ENCODE results near the gene CLK3.
"Not testable (repeated sequence)": the region's sequence is repeated elsewhere in the genome, so short reads cannot be mapped to it uniquely, and the experiment has no call there.

CLK3 gene

DNA sequence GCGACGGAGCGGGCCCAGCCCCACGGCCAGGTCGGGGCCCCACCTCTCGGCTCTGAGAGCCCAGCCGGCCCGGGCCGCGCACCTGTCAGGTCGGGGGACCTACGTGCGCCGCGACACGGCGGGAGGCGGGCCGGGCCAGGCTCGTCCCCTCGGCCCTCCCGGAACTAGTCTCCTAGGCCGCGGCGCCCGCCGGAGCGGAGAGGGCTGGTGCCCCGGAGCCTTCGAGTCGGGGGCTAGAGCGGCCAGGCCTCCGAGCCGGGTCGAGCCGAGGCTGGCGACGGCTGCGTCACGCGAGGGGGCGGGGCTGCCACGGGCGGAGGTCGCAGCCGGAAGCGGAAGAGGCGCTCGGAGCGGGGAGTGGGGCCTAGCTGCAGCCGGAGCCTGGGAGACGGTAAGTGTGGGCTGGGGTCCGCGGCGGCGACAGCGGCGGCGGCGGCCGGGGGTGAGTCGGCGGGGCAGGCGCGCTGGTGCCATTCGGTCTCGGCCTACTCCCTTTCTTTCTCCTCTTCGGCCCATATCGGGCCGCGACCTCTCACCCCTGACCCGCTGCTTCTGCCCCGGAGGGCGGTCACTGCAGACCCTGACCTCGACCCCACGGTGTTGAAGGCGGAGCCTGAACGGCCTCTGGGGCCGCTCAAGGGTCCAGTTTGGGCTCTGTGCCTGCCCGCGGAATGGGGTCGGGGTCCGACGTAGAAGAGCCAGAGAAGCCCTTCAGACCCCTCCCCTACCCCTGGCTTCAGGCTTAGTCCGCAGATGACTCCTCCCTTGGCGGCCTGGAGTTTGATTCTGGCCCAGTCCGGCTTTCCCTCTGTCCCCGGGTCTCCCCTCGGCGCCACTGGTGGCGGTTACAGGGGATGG is at the start of gene CLK3:
CLK3 (plus strand) TSS at position 329 of the 858 bp plus-strand sequence. CDS start 3,361 bp downstream, outside the sequence.
- peak; percentile 96 for DNase-seq

DNA sequence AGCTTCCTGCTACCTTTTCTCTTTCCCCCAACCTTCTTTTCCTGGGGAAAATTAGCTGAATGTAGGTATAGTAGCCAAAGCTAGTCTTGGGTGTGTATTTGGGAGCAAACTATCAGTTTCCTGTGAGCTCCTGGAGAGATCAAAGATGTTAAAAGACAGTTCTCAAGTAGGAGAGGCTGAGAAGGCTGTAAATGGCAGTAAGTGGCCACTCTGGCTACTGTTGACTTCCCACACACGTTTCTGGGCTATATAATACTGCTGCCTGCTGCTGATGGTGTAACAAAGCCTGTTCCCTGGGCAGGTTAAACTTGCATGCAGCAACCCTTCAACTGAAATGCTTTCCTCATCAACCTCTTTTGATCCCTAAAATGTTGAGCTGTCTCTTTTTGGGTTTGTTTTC is 47.0 kb upstream of the CLK3 start:
- DNase-seq: no peak

DNA sequence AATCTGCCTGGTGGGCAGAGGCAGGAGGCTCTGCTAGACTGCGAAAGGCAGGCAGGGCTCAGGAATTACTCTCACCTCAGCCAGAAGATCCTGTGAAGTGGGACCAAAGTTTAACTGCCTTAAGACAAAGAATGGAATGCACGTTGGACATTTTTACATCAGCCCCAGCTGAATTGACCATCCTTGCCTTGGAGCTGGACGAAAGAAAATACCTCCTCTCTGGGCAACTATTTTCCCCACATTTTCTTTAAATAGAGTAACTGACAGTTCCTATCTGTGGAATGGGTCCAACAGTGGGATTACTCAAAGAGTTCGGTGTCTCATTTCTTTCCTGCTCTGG is 45.9 kb upstream of the CLK3 start:
- no peak for DNase-seq

DNA sequence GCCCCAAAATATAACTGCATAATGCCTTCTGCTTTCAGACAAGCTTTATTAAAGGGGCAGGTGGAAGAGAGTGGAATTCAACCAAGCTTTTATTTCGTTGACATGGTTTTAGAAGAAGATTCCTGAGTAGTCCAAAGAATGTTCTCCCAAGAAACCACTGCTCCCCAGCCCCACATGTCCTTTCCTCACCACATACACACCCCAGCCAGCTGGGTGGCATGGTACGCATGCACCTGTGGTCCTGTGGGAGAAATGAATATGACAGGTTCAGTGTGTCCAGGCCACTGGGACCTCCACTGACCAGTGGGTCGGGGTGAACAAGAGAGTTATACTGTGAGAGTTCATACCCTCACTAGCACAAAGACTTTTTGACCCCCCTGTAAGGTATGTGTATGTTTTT is 44.4 kb upstream of the CLK3 start:
- DNase-seq: no peak

DNA sequence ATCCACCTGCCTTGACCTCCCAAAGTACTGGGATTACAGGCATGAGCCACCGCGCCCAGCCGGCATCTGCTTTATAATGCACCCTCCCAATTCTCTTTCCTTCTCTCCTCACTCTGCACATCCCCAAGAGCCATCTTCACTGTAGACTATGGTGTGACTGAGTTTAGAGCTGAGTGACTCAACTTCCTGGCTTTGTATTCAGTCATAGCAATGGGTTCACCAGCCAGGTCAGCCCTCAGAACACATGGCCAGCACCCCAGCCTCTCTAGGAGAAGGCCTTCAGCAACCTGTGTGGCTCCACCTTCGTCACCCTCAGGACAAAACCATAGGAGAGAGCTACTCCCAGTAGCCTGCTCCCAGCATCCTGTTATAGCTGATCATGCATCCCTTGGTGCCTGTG is 41.6 kb upstream of the CLK3 start:
- no peak for DNase-seq

DNA sequence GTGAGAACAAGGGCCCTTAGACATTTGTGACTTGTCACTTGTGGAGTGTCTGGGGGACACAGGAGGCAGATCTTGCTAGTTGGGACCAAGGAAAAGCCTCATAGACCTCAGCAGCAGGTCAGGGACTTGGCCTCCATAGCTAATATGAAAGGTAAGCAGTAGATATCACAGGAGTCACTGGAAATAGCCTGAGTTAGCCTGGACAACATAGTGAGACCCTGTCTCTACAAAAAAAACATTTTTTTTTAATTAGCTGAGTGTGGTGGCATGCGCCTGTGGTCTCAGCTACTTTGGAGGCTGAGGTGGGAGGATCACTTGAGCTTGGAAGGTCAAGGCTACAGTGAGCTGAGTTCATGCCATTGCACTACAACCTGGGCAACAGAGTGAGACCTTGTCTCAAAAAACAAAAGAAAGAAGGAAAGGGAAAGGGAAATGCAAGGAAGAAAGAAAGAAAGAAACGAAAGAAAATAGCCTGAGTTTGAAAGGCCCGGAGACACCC is 37.1 kb upstream of the CLK3 start:
- DNase-seq: no peak

DNA sequence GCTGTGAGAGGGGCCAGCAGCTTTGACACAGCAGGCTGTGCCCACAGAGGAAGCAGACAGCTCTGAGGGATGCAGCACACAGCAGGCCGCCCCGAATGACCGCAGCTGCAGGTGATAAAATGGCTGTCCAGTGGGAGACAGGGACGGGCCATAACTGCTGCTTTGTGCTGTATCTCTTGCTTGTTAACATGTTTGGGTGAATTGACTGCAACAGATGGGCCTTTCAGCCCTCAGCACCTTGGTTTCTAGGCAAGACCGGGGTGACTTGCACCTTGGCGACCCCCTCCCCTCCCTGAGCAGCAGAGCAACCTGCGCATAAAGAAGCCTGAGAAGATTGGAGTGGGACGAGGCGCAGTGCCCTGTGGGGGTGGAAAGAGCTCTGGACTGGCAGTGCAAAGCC is 36.6 kb upstream of the CLK3 start:
- no peak for DNase-seq

DNA sequence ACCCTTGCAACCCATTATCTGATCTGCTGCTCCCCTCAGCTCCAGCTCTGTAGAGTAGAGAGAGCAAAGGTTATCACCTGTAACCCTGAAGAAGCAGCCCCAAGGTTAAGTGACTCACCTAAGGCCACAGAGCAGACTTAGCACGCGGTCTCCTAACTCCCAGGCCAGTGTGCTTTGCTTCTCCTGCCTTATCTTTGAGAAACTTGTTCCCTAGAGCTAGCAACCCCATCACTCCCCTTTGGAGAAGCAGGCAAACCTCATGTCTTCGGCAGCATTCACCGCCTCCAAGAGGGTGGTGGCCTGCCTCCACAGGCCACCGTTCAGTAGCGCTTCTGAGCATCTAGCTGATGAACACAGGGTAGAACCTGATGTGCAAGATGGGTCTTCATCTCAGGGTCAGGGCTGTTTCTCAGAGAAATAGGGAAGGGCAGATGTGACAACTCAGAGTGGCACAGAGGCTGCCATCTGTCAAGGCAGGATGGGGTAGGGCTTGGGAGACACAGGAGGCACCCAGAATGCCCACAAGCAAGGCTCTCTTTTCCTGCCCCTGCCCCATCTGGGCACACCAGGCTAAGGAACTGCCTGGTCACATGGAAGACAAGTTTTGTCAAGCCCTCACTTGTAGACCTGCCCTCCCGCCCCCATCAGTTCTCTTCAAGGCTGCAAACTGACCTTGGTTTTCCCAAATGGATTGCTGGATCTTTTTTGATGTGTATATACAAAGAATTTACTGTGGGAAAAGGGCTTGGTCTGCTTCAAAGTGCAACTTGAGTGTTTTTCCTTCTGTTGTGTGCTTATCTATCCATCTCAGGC is 34.9 kb upstream of the CLK3 start:
- DNase-seq: no peak

DNA sequence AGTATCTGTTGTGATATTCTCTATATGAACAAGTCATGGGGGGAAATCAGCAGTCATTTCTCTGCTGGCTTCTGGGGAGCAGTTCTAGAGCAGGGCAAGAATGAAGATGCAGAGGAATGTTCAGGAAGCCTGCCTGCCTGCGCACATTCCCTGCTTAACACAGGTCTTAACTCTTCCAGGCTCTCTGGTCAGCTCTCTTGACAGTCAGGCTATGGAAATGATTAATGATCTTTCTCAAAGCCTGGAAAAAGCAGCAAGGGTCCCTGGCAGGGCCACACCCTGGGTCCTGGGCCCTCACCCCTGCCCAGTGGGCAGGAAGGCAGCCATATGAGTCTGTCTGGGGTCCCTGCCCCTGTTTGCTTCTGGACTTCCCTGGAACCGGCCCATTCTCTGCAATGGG is 31.4 kb upstream of the CLK3 start:
- no peak for DNase-seq

DNA sequence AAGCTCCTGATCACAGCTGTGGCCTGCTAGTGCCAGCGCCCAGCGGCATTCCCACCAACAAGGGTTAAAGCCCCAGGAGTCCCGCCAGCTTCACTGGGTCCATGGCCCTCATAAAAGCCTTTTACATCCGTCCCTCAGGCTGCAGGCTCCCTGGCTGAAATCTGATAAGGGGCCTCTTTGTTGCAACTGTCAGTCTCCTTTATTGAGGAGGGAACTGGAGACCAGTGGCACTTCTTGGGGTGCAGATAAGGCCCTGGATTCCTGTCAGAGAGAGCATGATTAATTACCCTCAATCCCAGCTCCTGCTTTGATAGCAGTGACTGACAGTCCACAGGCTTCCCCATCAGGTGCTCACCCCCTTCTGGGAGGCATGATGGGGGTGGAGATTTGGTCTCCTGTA is 30.9 kb upstream of the CLK3 start:
- no peak for DNase-seq

DNA sequence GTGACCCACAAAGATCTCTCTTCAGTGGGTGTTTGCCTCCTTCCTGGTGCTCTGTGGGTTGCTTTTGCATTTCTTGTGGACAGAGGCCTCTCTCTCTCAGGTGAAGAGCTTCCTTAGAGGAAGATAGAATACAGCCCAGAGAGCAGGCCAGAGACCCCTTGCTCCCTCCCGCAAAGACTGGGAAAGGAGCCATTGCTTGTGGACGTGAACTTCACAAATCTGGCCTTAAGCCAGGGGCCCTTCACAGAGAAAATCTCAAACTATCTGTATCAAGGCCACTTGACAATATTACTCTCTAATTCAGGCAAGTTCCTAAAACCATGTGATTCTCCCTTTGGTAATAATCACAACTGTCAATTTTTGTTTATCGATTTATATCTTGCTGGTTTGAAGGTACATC is 30.4 kb upstream of the CLK3 start:
- DNase-seq: no peak

DNA sequence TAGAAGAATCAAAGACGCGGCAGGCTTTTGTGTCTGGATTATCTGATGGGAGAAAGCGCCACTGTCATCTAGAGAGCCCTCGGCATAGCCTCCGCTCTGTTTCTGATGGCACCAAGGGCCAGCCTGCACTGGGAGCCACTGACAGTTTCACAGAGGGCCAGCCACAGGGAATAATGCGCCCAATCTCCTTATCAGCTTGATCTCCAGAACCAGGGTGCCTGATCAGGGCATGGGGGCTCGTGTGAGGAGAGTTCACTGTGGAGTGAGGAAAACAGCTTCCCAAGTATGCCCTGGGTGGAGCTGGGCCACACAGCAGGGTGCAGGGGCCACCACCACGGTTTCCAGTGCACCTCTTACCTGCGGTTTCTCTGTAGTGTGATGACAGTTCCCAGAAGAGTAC is 29.8 kb upstream of the CLK3 start:
- DNase-seq: no peak

DNA sequence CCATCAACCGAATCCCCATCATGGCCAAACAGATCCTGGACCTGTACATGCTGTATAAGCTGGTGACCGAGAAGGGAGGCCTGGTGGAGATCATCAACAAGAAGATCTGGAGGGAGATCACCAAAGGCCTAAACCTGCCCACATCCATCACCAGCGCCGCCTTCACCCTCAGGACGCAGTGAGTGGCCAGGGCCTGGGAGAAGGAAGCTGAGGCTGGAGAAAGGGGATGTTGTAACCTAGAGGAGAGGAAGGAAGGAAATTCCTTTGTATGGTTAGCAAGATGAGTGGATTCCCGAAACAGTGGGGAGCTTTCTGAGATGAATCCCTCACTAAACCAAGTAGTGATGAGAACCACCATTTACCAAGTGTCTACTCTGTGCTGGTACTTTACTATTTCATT is 25.8 kb upstream of the CLK3 start:
- DNase-seq: no peak

DNA sequence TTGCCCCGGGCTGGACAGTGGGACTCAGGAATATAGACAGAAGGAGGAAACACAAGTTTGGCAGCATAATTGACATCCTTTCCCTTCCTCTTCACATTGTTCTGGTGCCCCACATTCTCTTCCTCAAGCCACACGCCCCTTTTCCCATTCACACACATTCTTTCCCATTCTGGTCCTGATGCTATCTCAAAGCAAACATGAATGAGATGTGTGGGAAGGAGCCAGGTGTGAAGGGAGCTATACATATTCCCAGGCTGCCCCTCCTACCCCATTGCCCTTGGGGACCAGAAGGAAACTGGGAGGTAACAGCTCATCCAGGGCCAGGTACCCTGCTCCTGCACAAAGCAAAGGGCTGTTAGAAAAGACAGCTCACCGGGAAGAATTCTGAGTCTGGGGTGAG is 23.4 kb upstream of the CLK3 start:
- no peak for DNase-seq

DNA sequence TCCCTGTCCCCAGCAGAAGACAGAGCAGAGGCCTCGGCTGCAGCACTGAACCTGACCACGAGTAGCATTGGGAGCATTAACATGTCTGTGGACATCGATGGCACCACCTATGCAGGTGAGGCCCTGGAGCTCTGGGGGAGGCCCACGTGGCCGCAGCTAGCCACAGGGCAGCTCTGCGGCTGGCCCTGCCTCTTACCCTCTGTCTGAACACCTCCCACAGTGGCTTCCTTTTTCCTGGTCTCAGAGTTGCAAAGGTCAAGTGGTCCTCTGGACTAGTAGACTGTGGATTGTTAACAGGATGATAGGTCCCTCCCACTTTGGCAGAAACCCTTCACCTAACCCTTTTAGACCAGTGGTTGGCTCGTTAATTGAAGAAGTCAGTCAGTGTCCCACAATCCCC is 22.5 kb upstream of the CLK3 start:
- no peak for DNase-seq

DNA sequence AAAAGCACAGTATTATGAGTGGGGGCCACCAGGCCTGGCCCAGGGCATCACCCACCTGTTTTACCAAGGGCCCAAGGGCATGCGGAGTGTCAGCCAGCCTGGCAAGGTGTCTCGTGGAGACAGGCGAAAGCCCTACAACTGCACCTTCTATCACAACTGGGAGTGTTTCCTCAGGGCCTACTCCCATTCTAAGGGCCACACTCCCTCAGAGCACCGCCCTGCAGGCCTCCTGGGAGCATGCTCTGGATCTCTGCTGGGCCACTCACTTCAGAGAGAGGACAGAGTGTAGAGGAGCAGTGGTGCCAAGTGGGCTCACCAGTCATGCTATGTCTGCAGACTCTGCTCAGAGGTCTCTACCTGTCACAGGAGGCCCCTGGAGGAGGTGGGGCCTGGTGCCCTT is 21.2 kb upstream of the CLK3 start:
- no peak for DNase-seq

DNA sequence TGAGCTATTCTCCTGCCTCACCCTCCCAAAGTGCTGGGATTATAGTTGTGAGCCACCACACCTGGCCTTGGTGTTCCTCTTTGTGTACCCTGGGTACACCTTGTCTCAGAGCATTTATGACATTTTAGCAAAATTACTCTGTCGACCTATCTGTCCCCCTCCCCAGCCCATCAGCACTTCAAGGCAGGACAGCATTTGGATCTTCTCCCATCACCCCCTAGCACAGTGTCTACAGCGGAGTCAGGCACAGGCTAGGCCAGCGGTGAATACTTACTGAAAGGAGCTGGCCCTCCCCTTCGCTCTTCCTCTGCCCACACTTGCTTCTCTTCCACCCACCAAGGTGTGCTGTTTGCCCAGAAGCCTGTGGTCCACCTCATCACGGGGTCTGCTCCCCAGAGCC is 20.4 kb upstream of the CLK3 start:
- no peak for DNase-seq

DNA sequence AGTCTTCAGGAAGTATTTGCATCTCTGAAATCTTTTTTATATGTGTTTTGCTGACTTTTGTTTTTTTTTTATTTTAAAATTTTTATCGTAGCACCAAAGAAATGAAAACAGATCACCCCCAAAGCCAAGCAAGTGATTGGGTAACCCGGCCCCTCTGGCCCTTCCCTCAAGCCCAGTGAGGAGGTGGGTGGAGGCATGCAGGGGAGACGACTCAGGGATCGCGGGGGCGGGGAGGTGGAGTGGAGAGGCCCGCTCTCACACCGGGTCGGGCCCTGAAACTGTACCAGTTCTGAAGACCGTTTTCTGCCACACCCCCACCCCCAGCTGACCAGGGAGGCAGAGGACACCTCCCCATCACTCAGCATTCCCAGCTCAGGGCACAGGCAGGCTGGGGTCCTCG is 18.9 kb upstream of the CLK3 start:
- not testable (repeated sequence) for DNase-seq

DNA sequence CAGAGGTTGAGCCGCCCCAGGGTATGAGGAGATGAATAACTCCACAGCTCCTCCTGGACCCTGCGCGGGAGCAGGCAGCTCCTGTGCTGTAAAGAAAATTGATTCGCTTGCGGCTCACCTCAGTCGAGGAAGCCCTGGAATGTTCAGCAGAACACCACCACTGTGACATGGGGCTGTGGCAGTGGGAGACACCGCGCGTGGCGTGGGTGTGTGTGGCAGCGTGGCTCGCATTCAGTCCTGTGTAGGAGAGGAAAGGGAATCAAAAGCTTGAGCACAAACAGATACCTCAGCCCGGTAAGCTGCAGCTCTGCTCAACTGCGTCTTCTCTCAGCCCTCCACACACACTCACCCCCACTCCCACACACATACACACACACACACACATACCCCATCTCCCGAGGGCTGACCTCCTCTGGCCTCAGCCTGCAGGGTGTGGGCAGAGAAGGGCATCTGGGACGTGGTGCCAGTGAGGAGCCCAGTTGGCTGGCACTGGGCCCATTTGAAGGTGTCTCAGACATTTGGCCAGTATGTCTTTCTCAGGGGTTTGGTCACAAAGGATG is 18.4 kb upstream of the CLK3 start:
- DNase-seq: not testable (repeated sequence)

DNA sequence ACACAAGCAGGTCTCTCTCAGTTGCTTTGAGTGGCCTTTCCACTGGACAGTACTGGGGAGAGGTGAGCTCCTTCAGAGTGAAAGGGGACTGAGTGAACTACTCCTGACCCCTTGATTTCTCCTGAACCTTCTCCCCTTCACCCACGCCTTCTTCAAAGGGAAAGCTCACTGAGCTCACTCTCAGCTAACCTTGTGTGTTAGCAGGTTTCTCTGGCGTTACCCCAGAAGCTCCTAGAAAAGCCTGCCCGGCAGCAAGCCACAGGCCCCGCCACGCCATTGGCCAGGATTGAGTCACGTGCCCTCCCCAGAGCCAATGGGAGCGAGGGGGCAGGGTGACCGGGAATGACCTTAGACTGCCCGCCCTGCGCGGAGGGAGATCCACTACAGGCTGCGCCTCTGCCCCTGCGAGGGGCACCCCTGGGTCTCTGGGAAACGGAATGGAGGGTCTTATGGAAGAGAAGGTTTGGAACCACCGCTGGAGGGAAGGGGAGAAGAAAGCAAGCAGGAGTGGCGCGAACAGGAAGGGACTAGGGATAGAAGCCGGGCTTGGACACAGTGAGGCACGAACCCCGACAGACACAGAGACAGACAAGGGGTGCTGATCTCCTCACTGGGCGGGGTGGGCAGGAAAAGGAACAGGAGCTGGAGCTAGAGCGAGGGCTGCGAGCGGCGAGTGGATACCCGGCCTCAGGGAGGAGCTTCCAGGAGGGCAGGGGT is 17.4 kb upstream of the CLK3 start:
- DNase-seq: peak; percentile 90

DNA sequence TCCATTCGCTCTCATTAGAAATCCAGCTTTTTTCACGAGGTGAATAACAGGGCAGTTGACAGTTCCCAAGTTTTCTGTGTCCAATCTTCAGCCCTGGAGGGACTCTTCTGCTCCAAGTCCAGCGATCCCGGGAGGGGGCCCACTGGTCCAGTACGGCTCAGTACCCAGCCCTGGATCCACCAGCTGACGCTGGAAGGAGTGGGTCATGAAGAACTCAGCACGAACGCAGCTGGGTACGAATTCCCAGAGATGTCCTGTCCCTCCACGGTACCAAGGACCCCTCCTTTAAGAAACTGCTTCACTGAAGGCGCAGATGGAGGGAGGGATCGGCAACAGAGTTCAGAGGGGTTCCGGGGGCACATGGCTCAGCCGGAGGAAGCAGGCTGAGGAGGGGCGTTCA is 16.5 kb upstream of the CLK3 start:
- DNase-seq: no peak

DNA sequence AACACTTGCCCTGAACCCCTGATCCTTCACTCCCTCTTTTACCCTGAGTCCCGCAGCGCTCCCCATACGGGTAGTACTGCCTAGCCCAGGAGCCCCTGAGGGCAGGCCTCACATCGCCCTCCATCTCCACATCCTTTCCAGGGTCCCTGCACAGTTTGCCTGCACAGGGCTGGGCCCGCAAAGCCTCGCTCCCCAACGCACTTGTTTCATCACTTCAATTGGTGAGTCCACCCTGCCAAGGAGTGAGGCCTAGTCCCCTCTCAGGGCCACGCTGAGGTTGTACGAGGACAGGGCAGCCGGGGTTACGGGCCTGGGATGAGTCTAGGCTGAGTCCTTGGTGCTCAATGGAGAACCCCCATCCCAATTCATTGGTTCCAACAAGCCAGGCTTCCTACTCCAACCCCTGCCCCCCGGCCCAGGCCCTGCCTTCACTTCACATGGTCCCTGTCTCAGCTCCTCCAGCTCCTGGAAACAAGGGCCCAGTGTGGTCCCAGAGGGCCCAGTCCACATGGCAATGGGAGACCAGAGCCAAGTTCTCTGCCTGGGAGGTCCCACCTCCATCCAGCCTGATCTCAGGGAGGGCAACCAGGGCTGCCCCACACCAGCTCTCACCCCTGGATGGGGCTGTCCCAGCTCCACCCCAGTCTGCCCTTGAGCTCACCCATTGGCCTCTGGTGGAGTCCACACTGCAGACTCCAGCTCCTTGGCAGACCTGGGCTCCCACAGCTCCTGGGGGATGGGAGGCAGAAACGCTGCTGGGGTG is 12.4 kb upstream of the CLK3 start:
- DNase-seq: no peak

Data from activated naive CD4-positive, alpha-beta T cell treated with Interleukin-2 at 50 U/mL for 16 hours (primary cell).